Ovary (tissue), 9 donors: Measurements from ENCODE around the gene JAK1. TPM values are rescaled to one million over a fixed set of nuclear protein-coding genes. Genes with fewer than 3 reads are reported as not detected.

Source experiments
- DNase-seq, 5 donors: peaks; one replicate each; pipeline ENCODE4 v3.0.0-alpha.2; 2019 to 2020
- H3K27ac ChIP-seq, 2 donors: fragments of 200-600 bp; one replicate each; pipeline versions ENCODE4 v1.5.1 to v1.8.0; 2019 to 2022
- H3K27me3 ChIP-seq: fragments of 200-600 bp; one replicate; pipeline ENCODE4 v1.8.0; 2022
- H3K36me3 ChIP-seq: fragments of 200-600 bp; sonication (generic); one replicate; pipeline ENCODE4 v1.5.1; 2019
- H3K4me1 ChIP-seq: one replicate; pipeline ENCODE4 v1.8.1; 2013; ENCODE audit warnings: mild to moderate bottlenecking, moderate library complexity; ENCODE audit not compliant: insufficient read depth
- H3K4me3 ChIP-seq: fragments of 200-600 bp; sonication (generic); one replicate; pipeline ENCODE4 v1.5.1; 2017
- H3K9me3 ChIP-seq, 2 donors: fragments of 200-600 bp in 1 of 2; sonication (generic) in 1 of 2; one replicate each; pipeline versions ENCODE4 v1.5.1 to v1.8.1; 2013 to 2019; ENCODE audit warnings: mild to moderate bottlenecking in 1 of 2, moderate library complexity in 1 of 2
- EP300 ChIP-seq: sonication (generic); formaldehyde crosslinking; IDR thresholded peaks from one replicate; pipeline ENCODE4 v1.6.1; 2017; ENCODE audit warnings: antibody characterized with exemption
- POLR2A ChIP-seq: fragments of 450-650 bp; IDR thresholded peaks from one replicate; pipeline ENCODE4 v1.6.1; 2017; ENCODE audit warnings: antibody characterized with exemption, mild to moderate bottlenecking, moderate library complexity
- WGBS, 3 donors: extraction: QIAGEN DNeasy Blood & Tissue Kit in 1 of 3; methylation state at CpG; one replicate each; pipeline versions ENCODE4 v1.1.5 to v1.1.7; 2013 to 2017; 5-methylcytosine and 5-hydroxymethylcytosine counted together
- intact Hi-C, 4 donors: fragments of 100-400 bp; cut with DNase I; formaldehyde crosslinking; loops; one replicate each; pipeline versions ENCODE4 v1.11.0 to v1.15.1; 2022 to 2023
- polyA plus RNA-seq, 2 donors: library from polyadenylated mRNA; stranded (reverse); fragments of 200-250 nt in 1 of 2; fragments of 350-450 nt in 1 of 2; fragmentation: Illumina TruSeq in 1 of 2; extraction: RNeasy Lipid Tissue Mini Kit (QIAGEN cat#74804) in 1 of 2; gene quantifications; one replicate each; pipeline ENCODE4 v1.2.3, GENCODE V29; 2013 to 2014
- total RNA-seq, 7 donors: library from RNA; depleted of rRNA in 2 of 7; stranded (reverse); fragments of >200 nt in 2 of 7; fragmentation: NEBNext Ultra II Directional in 3 of 7; extraction: Animal tissue kit (Norgen Biotek cat#: 25700) in 3 of 7; gene quantifications; one replicate each; pipeline versions ENCODE4 v1.1.0 to v1.2.4, GENCODE V29; 2016 to 2023
- TF ChIP-seq, protein P1 (sequence below), 3 donors: fragments of 450-650 bp in 2 of 3; fragments of 200-600 bp in 1 of 3; IDR thresholded peaks; one replicate each; pipeline versions ENCODE4 v1.5.1 to v1.8.0; 2016 to 2022; ENCODE audit warnings: antibody characterized with exemption in 3 of 3, mild to moderate bottlenecking in 1 of 3
- donor health status: DM: no; HTN: no; CAD: no; lungs with moderate emphysema.
- donor health status: DM: no; HTN: no; CAD: no.
- donor health status: Bipolar disorder and iron deficiency.
- donor health status: DM: yes; HTN: yes; CAD: no.
- donor health status: DM: no; HTN: no; CAD: no.
- donor health status: DM: yes; HTN: yes; CAD: no.

JAK1 gene
- total and polyA plus RNA-seq, 9 donors, result 50.9 to 169 (median 127) TPM

GRCh38 chr1:64845831-64846425, 120.4 kb downstream of the JAK1 start:
- whole genome bisulfite sequencing, 3 donors, result 73 to 82% (median 80%) methylated on average over 13 of the region's 13 CpGs
- Histone ChIP-seq H3K9me3 (no peaks in the 10 kb centered on the region), H3K36me3 (no peaks in the 10 kb centered on the region), H3K27me3 (no peaks in the 10 kb centered on the region), H3K27ac (no peak overlapping the region), H3K4me1 (peaks cover 2% of the 10 kb centered on the region), H3K4me3 (no peak overlapping the region)
- TF ChIP-seq POLR2A, result no peak
- TF ChIP-seq EP300, result no peak
- TF ChIP-seq, protein P1, sequence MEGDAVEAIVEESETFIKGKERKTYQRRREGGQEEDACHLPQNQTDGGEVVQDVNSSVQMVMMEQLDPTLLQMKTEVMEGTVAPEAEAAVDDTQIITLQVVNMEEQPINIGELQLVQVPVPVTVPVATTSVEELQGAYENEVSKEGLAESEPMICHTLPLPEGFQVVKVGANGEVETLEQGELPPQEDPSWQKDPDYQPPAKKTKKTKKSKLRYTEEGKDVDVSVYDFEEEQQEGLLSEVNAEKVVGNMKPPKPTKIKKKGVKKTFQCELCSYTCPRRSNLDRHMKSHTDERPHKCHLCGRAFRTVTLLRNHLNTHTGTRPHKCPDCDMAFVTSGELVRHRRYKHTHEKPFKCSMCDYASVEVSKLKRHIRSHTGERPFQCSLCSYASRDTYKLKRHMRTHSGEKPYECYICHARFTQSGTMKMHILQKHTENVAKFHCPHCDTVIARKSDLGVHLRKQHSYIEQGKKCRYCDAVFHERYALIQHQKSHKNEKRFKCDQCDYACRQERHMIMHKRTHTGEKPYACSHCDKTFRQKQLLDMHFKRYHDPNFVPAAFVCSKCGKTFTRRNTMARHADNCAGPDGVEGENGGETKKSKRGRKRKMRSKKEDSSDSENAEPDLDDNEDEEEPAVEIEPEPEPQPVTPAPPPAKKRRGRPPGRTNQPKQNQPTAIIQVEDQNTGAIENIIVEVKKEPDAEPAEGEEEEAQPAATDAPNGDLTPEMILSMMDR (IDR thresholded peaks at IDR 0.05), result no peak
- no peak for DNase-seq
- intact Hi-C loops, result loop anchor here in 1 of 4 donors (10.0 kb wide), 1 partner anchor 369 kb away; no protein-coding TSS in a partner anchor

DNA sequence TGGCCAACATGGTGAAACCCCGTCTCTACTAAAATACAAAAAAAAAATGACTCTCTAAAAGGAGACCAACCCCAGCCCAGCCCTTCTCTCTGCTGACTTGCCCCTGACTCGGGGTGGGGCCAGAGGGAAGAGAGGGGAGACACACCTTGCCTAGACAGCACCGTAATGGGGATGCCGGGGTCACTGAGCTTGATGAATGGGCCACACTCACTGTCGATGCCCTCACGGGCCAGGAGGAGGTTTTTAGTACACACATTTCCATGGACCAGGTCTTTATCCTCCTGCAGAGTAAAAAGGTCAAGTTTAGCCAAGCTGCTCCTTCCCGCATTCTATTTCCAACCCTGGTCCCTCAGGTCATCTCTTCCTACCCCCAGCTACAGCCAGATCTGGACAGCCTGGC, 121.7 kb downstream of the JAK1 start:
- H3K4me3 ChIP-seq, result no peak overlapping the region

DNA sequence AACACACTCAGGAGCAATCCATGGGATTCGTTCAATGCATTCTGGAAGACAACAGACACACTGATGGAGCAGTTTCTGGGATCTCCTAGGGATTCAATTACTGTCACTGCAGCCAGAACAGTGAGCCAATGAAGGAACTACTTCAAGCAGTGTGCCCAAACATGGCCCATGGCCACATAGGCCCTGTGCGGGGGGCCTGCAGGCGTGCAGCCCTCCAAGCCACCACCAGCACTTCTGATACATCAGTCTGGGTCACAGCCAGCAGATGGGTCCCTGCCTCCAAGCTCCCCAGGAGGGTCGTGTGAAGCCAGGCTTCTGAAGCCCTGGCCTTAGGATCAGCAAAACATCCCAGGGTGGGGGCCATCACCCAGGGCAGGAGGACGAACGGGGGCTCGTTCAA, 122.2 kb downstream of the JAK1 start:
- Histone ChIP-seq H3K4me3 (no peak overlapping the region), H3K4me1 (peaks cover 2% of the 10 kb centered on the region), H3K27ac (no peak overlapping the region), H3K27me3 (no peaks in the 10 kb centered on the region), H3K36me3 (no peaks in the 10 kb centered on the region), H3K9me3 (no peaks in the 10 kb centered on the region)
- TF ChIP-seq EP300, result no peak
- TF ChIP-seq, protein P1 (IDR thresholded peaks at IDR 0.05), result no peak
- no peak for TF ChIP-seq POLR2A
- intact Hi-C loops, result loop anchor here in 1 of 4 donors (10.0 kb wide), 1 partner anchor 371 kb away; no protein-coding TSS in a partner anchor
- 83 to 85% (median 84%) methylated on average over 7 of the region's 7 CpGs for WGBS, 3 donors
- no peak for DNase-seq

More for the DNA sequence above, 121.7 kb downstream of the JAK1 start:
- 89 to 93% (median 90%) methylated on average over 7 of the region's 7 CpGs for WGBS, 3 donors
- TF ChIP-seq POLR2A (no peak), EP300 (no peak)
- TF ChIP-seq, protein P1 (IDR thresholded peaks at IDR 0.05), result no peak
- Histone ChIP-seq H3K36me3 (no peaks in the 10 kb centered on the region), H3K9me3 (no peaks in the 10 kb centered on the region), H3K4me1 (peaks cover 2% of the 10 kb centered on the region), H3K27ac (no peak overlapping the region), H3K27me3 (no peaks in the 10 kb centered on the region)
- intact Hi-C loops, result loop anchor here in 1 of 4 donors (10.0 kb wide), 1 partner anchor 370 kb away; no protein-coding TSS in a partner anchor
- DNase-seq, result no peak

- DNase-seq, result no peak
- Histone ChIP-seq H3K36me3 (no peaks in the 10 kb centered on the region), H3K4me3 (no peak overlapping the region), H3K9me3 (no peaks in the 10 kb centered on the region), H3K27me3 (no peaks in the 10 kb centered on the region), H3K4me1 (peaks cover 2% of the 10 kb centered on the region), H3K27ac (no peak overlapping the region)
- TF ChIP-seq, protein P1 (IDR thresholded peaks at IDR 0.05), result no peak
- TF ChIP-seq POLR2A (no peak), EP300 (no peak)
- intact Hi-C loops, result loop anchor here in 1 of 4 donors (10.0 kb wide), 1 partner anchor 371 kb away; no protein-coding TSS in a partner anchor
- WGBS, 3 donors, result 87 to 92% (median 91%) methylated on average over 9 of the region's 9 CpGs
Measured at GRCh38 chr1:64843675-64844074, 122.7 kb downstream of the JAK1 start.
